ENCODE measurements around the gene MKNK1.

The MKNK1 gene

GRCh38 chr1:46595127-46595526, 8.9 kb downstream of the MKNK1 start:
- DNase-seq, result no peak

- DNase-seq, result no peak
Measured at GRCh38 chr1:46594063-46594462, 10.0 kb downstream of the MKNK1 start.

- DNase-seq, result no peak
Measured at GRCh38 chr1:46592823-46593222, 11.2 kb downstream of the MKNK1 start.

- DNase-seq, result no peak
Measured at GRCh38 chr1:46589529-46589928, 14.5 kb downstream of the MKNK1 start.

GRCh38 chr1:46587069-46587468, 17.0 kb downstream of the MKNK1 start:
- DNase-seq, result no peak

GRCh38 chr1:46585312-46585938, 18.6 kb downstream of the MKNK1 start:
- DNase-seq, result no peak

- DNase-seq, result no peak
Measured at GRCh38 chr1:46583494-46583893, 20.6 kb downstream of the MKNK1 start.

GRCh38 chr1:46582972-46583371, 21.1 kb downstream of the MKNK1 start:
- DNase-seq, result no peak

- DNase-seq, result peak; percentile 60
Measured at GRCh38 chr1:46581681-46582455, 22.2 kb downstream of the MKNK1 start.

- DNase-seq, result no peak
Measured at GRCh38 chr1:46580140-46580903, 23.7 kb downstream of the MKNK1 start.

- DNase-seq, result peak; percentile 50
Measured at GRCh38 chr1:46577671-46578070, 26.4 kb downstream of the MKNK1 start.

- DNase-seq, result no peak
Measured at GRCh38 chr1:46576596-46576995, 27.5 kb downstream of the MKNK1 start.

GRCh38 chr1:46575778-46576177, 28.3 kb downstream of the MKNK1 start:
- peak; percentile 64 for DNase-seq

- peak; percentile 97 for DNase-seq
Measured at GRCh38 chr1:46575300-46575699, 28.8 kb downstream of the MKNK1 start.

- no peak for DNase-seq
Measured at GRCh38 chr1:46571691-46572225, 32.3 kb downstream of the MKNK1 start.

- no peak for DNase-seq
Measured at GRCh38 chr1:46569884-46570725, 34.0 kb downstream of the MKNK1 start.

GRCh38 chr1:46569116-46569515, 35.0 kb downstream of the MKNK1 start:
- DNase-seq, result no peak

GRCh38 chr1:46568461-46568891, 35.6 kb downstream of the MKNK1 start:
- no peak for DNase-seq

GRCh38 chr1:46563341-46563740, 40.7 kb downstream of the MKNK1 start:
- DNase-seq, result no peak

- DNase-seq, result no peak
Measured at GRCh38 chr1:46562498-46562897, 41.6 kb downstream of the MKNK1 start.

GRCh38 chr1:46558966-46559365, 45.1 kb downstream of the MKNK1 start:
- DNase-seq, result no peak

GRCh38 chr1:46558141-46558963, 45.7 kb downstream of the MKNK1 start:
- peak; percentile 77 for DNase-seq

Data from NCI-H69 (cell line).